Measurements from ENCODE around the gene DUSP9.

The DUSP9 gene

DNA sequence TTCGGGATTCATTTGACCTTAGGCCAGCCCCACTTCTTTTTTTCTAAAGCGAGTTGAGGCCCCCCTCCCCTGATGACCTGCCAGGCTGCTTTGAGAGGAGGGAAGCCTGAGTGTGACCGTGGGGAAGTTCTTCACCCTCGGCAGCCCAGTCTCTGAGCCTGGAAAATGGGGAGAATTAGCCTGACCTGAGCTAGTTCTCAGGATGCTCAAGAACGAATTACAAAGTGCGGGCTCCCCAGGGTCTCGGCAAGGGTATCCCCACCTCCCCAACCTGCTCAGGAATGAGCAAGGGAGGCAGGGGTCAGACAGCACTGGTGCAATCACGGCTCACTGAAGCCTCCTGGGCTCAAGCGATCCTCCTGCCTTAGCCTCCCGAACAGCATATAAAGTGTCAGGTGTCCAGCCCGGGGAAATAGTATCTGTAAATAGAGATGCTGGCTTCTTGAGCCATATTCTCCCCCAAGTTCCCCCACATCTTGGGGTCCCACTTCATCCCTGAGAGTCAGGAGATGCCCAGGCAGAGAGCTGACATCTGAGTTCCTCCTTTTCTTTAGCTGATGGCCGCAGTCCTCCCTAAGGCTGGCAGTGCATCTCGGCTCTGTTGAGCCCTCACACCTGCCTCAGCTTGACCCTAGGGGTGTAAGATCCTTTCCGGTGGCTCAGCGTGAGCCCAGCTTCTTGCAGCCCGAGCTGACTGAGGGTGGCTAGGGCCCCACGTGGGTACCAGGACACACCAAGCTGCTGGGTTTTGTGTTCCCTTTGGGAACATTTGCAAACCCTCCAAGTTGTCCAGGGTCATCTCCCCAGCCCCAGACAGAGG is 1.6 kb downstream of the DUSP9 start:
- no peak overlapping the region for H3K4me3 ChIP-seq (ENCODE audit: low read length)
- H3K9ac ChIP-seq (ENCODE audit: low read length) = no peak overlapping the region
- H3K27me3 ChIP-seq (ENCODE audit: control insufficient read depth, insufficient read depth, low read length) = peaks cover 52% of the 10 kb centered on the region
- H3K9me3 ChIP-seq (ENCODE audit: control insufficient read depth, low read length) = no peaks in the 10 kb centered on the region
- H3K36me3 ChIP-seq (ENCODE audit: control insufficient read depth, insufficient read depth, low read length) = no peaks in the 10 kb centered on the region
- no peaks in the 10 kb centered on the region for H3K4me1 ChIP-seq (ENCODE audit: control insufficient read depth, insufficient read depth, low read length)

DNA sequence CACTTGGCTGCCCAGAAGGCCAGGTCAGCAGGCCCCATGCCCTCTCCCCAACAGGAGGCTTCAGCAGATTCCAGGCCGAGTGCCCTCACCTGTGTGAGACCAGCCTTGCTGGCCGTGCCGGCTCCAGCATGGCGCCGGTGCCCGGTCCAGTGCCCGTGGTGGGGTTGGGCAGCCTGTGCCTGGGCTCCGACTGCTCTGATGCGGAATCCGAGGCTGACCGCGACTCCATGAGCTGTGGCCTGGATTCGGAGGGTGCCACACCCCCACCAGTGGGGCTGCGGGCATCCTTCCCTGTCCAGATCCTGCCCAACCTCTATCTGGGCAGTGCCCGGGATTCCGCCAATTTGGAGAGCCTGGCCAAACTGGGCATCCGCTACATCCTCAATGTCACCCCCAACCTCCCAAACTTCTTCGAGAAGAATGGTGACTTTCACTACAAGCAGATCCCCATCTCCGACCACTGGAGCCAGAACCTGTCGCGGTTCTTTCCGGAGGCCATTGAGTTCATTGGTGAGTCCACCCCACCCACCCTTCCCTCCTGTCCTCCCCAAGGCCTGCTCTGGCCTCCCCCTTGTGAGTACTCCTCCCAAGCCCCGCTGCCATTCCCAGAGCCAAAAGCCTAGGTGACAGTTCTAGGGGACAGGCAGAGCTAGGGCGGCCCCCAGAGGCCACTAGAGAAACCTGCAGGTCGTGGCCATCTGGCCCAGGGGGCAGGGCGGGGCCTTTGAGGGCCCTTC is 2.3 kb downstream of the DUSP9 start:
- Histone ChIP-seq H3K9me3 (ENCODE audit: control insufficient read depth, low read length) (no peaks in the 10 kb centered on the region), H3K9ac (ENCODE audit: low read length) (no peak overlapping the region), H3K4me1 (ENCODE audit: control insufficient read depth, insufficient read depth, low read length) (no peaks in the 10 kb centered on the region), H3K27me3 (ENCODE audit: control insufficient read depth, insufficient read depth, low read length) (peaks cover 47% of the 10 kb centered on the region), H3K36me3 (ENCODE audit: control insufficient read depth, insufficient read depth, low read length) (no peaks in the 10 kb centered on the region), H3K4me3 (ENCODE audit: low read length) (no peak overlapping the region)

GRCh38 chrX:153649915-153650782 is 3.1 kb downstream of the DUSP9 start:
- Histone ChIP-seq H3K4me3 (ENCODE audit: low read length) (no peak overlapping the region), H3K36me3 (ENCODE audit: control insufficient read depth, insufficient read depth, low read length) (no peaks in the 10 kb centered on the region), H3K27me3 (ENCODE audit: control insufficient read depth, insufficient read depth, low read length) (peaks cover 40% of the 10 kb centered on the region), H3K4me1 (ENCODE audit: control insufficient read depth, insufficient read depth, low read length) (no peaks in the 10 kb centered on the region), H3K9ac (ENCODE audit: low read length) (no peak overlapping the region), H3K9me3 (ENCODE audit: control insufficient read depth, low read length) (no peaks in the 10 kb centered on the region)

GRCh38 chrX:153650959-153651358 is 4.0 kb downstream of the DUSP9 start:
- peaks cover 32% of the 10 kb centered on the region for H3K27me3 ChIP-seq (ENCODE audit: control insufficient read depth, insufficient read depth, low read length)

DNA sequence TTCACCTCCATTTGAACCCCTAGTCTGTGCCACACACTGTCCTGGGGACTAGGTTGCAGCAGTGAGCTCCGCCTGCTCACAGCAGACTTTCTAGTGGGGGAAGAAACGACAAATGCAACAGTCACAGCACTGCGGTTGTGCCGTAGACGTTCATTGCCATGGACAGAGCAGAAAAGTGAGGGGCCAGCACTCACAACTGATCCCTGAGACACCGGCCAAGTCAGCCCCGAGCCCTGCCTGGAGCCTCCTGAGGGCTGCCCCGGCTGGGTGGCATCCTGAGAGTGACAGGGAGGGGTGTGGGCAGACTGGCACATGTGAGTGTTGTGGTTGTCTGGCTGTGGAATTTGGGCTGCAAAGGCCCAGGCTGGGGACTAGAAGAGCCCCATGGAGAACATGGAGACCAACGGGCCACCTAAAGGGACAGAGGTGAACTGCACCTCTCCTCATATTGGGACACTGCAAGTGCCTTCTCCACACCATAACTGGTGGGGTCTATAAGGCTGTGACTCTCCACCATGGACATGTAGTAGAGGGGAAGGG is 4.6 kb downstream of the DUSP9 start:
- Histone ChIP-seq H3K9me3 (ENCODE audit: control insufficient read depth, low read length) (no peaks in the 10 kb centered on the region), H3K4me1 (ENCODE audit: control insufficient read depth, insufficient read depth, low read length) (no peaks in the 10 kb centered on the region), H3K9ac (ENCODE audit: low read length) (no peak overlapping the region), H3K36me3 (ENCODE audit: control insufficient read depth, insufficient read depth, low read length) (no peaks in the 10 kb centered on the region), H3K27me3 (ENCODE audit: control insufficient read depth, insufficient read depth, low read length) (peaks cover 26% of the 10 kb centered on the region), H3K4me3 (ENCODE audit: low read length) (no peak overlapping the region)

More at GRCh38 chrX:153650959-153651358, 4.0 kb downstream of the DUSP9 start:
- Histone ChIP-seq H3K36me3 (ENCODE audit: control insufficient read depth, insufficient read depth, low read length) (no peaks in the 10 kb centered on the region), H3K9me3 (ENCODE audit: control insufficient read depth, low read length) (no peaks in the 10 kb centered on the region), H3K9ac (ENCODE audit: low read length) (no peak overlapping the region), H3K4me1 (ENCODE audit: control insufficient read depth, insufficient read depth, low read length) (no peaks in the 10 kb centered on the region), H3K4me3 (ENCODE audit: low read length) (no peak overlapping the region)

GRCh38 chrX:153653556-153653955 is 6.6 kb downstream of the DUSP9 start:
- Histone ChIP-seq H3K36me3 (ENCODE audit: control insufficient read depth, insufficient read depth, low read length) (no peaks in the 10 kb centered on the region), H3K4me3 (ENCODE audit: low read length) (no peak overlapping the region), H3K4me1 (ENCODE audit: control insufficient read depth, insufficient read depth, low read length) (no peaks in the 10 kb centered on the region), H3K9me3 (ENCODE audit: control insufficient read depth, low read length) (no peaks in the 10 kb centered on the region), H3K27me3 (ENCODE audit: control insufficient read depth, insufficient read depth, low read length) (peaks cover 9% of the 10 kb centered on the region), H3K9ac (ENCODE audit: low read length) (no peak overlapping the region)

DNA sequence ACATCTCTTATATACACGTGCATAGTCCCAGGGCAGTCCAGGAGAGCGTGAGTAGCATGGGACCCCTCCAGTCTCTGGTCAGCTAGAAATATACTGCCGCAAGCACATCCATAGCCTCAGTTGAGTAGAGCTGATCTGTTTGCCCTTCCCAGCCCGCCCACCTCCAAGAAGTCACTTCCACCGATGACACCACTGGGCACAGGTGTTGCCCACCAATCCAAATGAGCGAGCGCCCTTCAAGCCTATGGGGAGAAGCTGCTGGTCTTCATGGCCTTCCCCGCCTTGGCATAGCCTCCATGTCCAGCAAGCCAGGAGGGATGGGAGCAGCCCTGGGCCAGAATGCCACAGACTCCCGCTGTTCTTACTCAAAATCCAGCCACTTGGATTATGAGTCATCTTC is 10.2 kb downstream of the DUSP9 start:
- no peaks in the 10 kb centered on the region for H3K9me3 ChIP-seq (ENCODE audit: control insufficient read depth, low read length)
- H3K4me1 ChIP-seq (ENCODE audit: control insufficient read depth, insufficient read depth, low read length) = no peaks in the 10 kb centered on the region
- H3K36me3 ChIP-seq (ENCODE audit: control insufficient read depth, insufficient read depth, low read length) = no peaks in the 10 kb centered on the region
- H3K27me3 ChIP-seq (ENCODE audit: control insufficient read depth, insufficient read depth, low read length) = peaks cover 6% of the 10 kb centered on the region
- no peak overlapping the region for H3K9ac ChIP-seq (ENCODE audit: low read length)
- no peak overlapping the region for H3K4me3 ChIP-seq (ENCODE audit: low read length)

DNA sequence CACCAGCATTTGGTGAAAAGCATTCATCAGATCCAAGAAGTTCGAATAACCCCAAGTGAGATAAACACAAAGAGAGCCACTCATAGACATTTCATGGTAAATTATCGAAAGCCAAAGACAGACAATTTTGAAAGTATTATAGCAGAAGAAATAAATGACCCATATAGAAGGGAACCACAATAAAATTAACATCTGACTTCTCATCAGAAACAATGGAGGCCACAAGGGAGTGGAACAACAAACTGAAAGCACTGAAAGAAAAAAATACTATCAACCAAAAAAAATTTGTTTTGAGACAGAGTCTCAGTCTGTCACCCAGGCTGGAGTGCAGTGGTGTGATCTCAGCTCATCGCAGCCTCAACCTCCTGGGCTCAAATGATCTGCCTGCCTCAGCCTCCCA is 12.3 kb downstream of the DUSP9 start:
- H3K4me1 ChIP-seq (ENCODE audit: control insufficient read depth, insufficient read depth, low read length) = no peaks in the 10 kb centered on the region
- no peaks in the 10 kb centered on the region for H3K36me3 ChIP-seq (ENCODE audit: control insufficient read depth, insufficient read depth, low read length)
- no peak overlapping the region for H3K9ac ChIP-seq (ENCODE audit: low read length)
- peaks cover 8% of the 10 kb centered on the region for H3K27me3 ChIP-seq (ENCODE audit: control insufficient read depth, insufficient read depth, low read length)
- H3K9me3 ChIP-seq (ENCODE audit: control insufficient read depth, low read length) = no peaks in the 10 kb centered on the region
- H3K4me3 ChIP-seq (ENCODE audit: low read length) = no peak overlapping the region

DNA sequence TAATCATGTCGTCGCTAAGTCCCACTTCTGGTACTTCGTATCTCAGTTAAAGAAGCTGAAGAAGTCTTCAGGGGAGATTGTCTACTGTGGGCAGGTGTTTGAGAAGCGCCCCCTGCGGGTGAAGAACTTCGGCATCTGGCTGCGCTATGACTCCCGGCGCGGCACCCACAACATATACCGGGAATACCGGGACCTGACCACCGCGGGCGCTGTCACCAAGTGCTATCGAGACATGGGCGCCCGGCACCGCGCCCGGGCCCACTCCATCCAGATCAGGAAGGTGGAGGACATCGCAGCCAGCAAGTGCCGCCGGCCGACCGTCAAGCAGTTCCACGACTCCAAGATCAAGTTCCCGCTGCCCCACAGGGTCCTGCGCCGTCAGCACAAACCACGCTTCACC is 15.3 kb downstream of the DUSP9 start:
- Histone ChIP-seq H3K4me3 (ENCODE audit: low read length) (no peak overlapping the region), H3K27me3 (ENCODE audit: control insufficient read depth, insufficient read depth, low read length) (peaks cover 8% of the 10 kb centered on the region), H3K9me3 (ENCODE audit: control insufficient read depth, low read length) (no peaks in the 10 kb centered on the region), H3K9ac (ENCODE audit: low read length) (no peak overlapping the region), H3K36me3 (ENCODE audit: control insufficient read depth, insufficient read depth, low read length) (no peaks in the 10 kb centered on the region), H3K4me1 (ENCODE audit: control insufficient read depth, insufficient read depth, low read length) (no peaks in the 10 kb centered on the region)

- no peaks in the 10 kb centered on the region for H3K9me3 ChIP-seq (ENCODE audit: control insufficient read depth, low read length)
Measured at GRCh38 chrX:153665726-153666306, 18.8 kb downstream of the DUSP9 start.

GRCh38 chrX:153667281-153667955 is 20.4 kb downstream of the DUSP9 start:
- Histone ChIP-seq H3K9ac (ENCODE audit: low read length) (no peak overlapping the region), H3K27me3 (ENCODE audit: control insufficient read depth, insufficient read depth, low read length) (peaks cover 3% of the 10 kb centered on the region), H3K36me3 (ENCODE audit: control insufficient read depth, insufficient read depth, low read length) (no peaks in the 10 kb centered on the region), H3K4me1 (ENCODE audit: control insufficient read depth, insufficient read depth, low read length) (no peaks in the 10 kb centered on the region), H3K4me3 (ENCODE audit: low read length) (no peak overlapping the region), H3K9me3 (ENCODE audit: control insufficient read depth, low read length) (no peaks in the 10 kb centered on the region)

More at GRCh38 chrX:153665726-153666306, 18.8 kb downstream of the DUSP9 start:
- Histone ChIP-seq H3K9ac (ENCODE audit: low read length) (no peak overlapping the region), H3K36me3 (ENCODE audit: control insufficient read depth, insufficient read depth, low read length) (no peaks in the 10 kb centered on the region), H3K27me3 (ENCODE audit: control insufficient read depth, insufficient read depth, low read length) (peaks cover 8% of the 10 kb centered on the region), H3K4me3 (ENCODE audit: low read length) (no peak overlapping the region), H3K4me1 (ENCODE audit: control insufficient read depth, insufficient read depth, low read length) (no peaks in the 10 kb centered on the region)
